IPS-NIHi11 (cell line): ENCODE results near the gene MAP4K4.
"Not testable (repeated sequence)": the region's sequence is repeated elsewhere in the genome, so short reads cannot be mapped to it uniquely, and the experiment has no call there.

ENCODE experiments used
- DNase-seq: peaks from one replicate; pipeline ENCODE4 v3.0.0; 2012; ENCODE audit warnings: mixed read lengths, low spot score

MAP4K4 gene

GRCh38 chr2:101743288-101743687 lies 45.8 kb downstream of the MAP4K4 start:
- no peak for DNase-seq

GRCh38 chr2:101744832-101745231 lies 47.3 kb downstream of the MAP4K4 start:
- DNase-seq: no peak

GRCh38 chr2:101745711-101746694 lies 48.5 kb downstream of the MAP4K4 start:
- no peak for DNase-seq

GRCh38 chr2:101748000-101748399 lies 50.5 kb downstream of the MAP4K4 start:
- no peak for DNase-seq

- DNase-seq: not testable (repeated sequence)
These were observed 51.0 kb downstream of the MAP4K4 start for GRCh38 chr2:101748462-101748861.

GRCh38 chr2:101750688-101751087 lies 53.2 kb downstream of the MAP4K4 start:
- DNase-seq: no peak

GRCh38 chr2:101751276-101751815 lies 53.8 kb downstream of the MAP4K4 start:
- DNase-seq: no peak

- no peak for DNase-seq
These were observed 54.5 kb downstream of the MAP4K4 start for GRCh38 chr2:101751875-101752619.

- DNase-seq: no peak
These were observed 55.5 kb downstream of the MAP4K4 start for GRCh38 chr2:101752716-101753616.

- no peak for DNase-seq
These were observed 56.4 kb downstream of the MAP4K4 start for GRCh38 chr2:101753720-101754490.

- DNase-seq: no peak
These were observed 57.1 kb downstream of the MAP4K4 start for GRCh38 chr2:101754618-101755017.

GRCh38 chr2:101756266-101756665 lies 58.8 kb downstream of the MAP4K4 start:
- no peak for DNase-seq

- DNase-seq: no peak
These were observed 60.5 kb downstream of the MAP4K4 start for GRCh38 chr2:101758001-101758400.

- no peak for DNase-seq
These were observed 61.7 kb downstream of the MAP4K4 start for GRCh38 chr2:101759162-101759561.

GRCh38 chr2:101762451-101763171 lies 65.1 kb downstream of the MAP4K4 start:
- no peak for DNase-seq

GRCh38 chr2:101763496-101764333 lies 66.2 kb downstream of the MAP4K4 start:
- DNase-seq: no peak

GRCh38 chr2:101766337-101766736 lies 68.8 kb downstream of the MAP4K4 start:
- DNase-seq: no peak

GRCh38 chr2:101766871-101767739 lies 69.6 kb downstream of the MAP4K4 start:
- DNase-seq: no peak
